Activated CD4-positive, alpha-beta T cell treated with anti-CD3 and anti-CD28 coated beads, Interleukin-2, Interleukin-6, amounts not matched to agents 100 ng/mL and 50 ng/mL, durations not matched to agents 16 hours and 8 hours (primary cell): ENCODE data around the gene BPIFA1.

Experiments
- DNase-seq: peaks from one replicate; pipeline ENCODE4 v3.0.0-alpha.2; 2020

The BPIFA1 gene

GRCh38 chr20:33240923-33241322 is 5.1 kb downstream of the BPIFA1 start:
- DNase-seq = no peak

GRCh38 chr20:33242319-33243100 is 6.7 kb downstream of the BPIFA1 start:
- DNase-seq = no peak

GRCh38 chr20:33246077-33246476 is 10.3 kb downstream of the BPIFA1 start:
- no peak for DNase-seq

GRCh38 chr20:33249456-33249855 is 13.7 kb downstream of the BPIFA1 start:
- no peak for DNase-seq

- no peak for DNase-seq
Measured at GRCh38 chr20:33250666-33251065, 14.9 kb downstream of the BPIFA1 start.

GRCh38 chr20:33251496-33251895 is 15.7 kb downstream of the BPIFA1 start:
- no peak for DNase-seq

GRCh38 chr20:33252460-33252859 is 16.7 kb downstream of the BPIFA1 start:
- DNase-seq = no peak

GRCh38 chr20:33255005-33255404 is 19.2 kb downstream of the BPIFA1 start:
- no peak for DNase-seq

- no peak for DNase-seq
Measured at GRCh38 chr20:33257237-33257636, 21.4 kb downstream of the BPIFA1 start.

GRCh38 chr20:33259371-33259770 is 23.6 kb downstream of the BPIFA1 start:
- DNase-seq = no peak

- no peak for DNase-seq
Measured at GRCh38 chr20:33261465-33261864, 25.7 kb downstream of the BPIFA1 start.

- no peak for DNase-seq
Measured at GRCh38 chr20:33262658-33263065, 26.9 kb downstream of the BPIFA1 start.

- no peak for DNase-seq
Measured at GRCh38 chr20:33263784-33264183, 28.0 kb downstream of the BPIFA1 start.

GRCh38 chr20:33267701-33268100 is 31.9 kb downstream of the BPIFA1 start:
- no peak for DNase-seq

GRCh38 chr20:33272155-33272873 is 36.5 kb downstream of the BPIFA1 start:
- no peak for DNase-seq

- DNase-seq = peak; percentile 57
Measured at GRCh38 chr20:33273117-33273851, 37.5 kb downstream of the BPIFA1 start.

- no peak for DNase-seq
Measured at GRCh38 chr20:33275215-33275614, 39.4 kb downstream of the BPIFA1 start.

GRCh38 chr20:33275871-33276270 is 40.1 kb downstream of the BPIFA1 start:
- no peak for DNase-seq

- no peak for DNase-seq
Measured at GRCh38 chr20:33276303-33277113, 40.7 kb downstream of the BPIFA1 start.

GRCh38 chr20:33277471-33278441 is 42.0 kb downstream of the BPIFA1 start:
- no peak for DNase-seq

GRCh38 chr20:33278700-33279099 is 42.9 kb downstream of the BPIFA1 start:
- no peak for DNase-seq
